ENCODE measurements around the gene METTL15. TPM values are rescaled to one million over a fixed set of nuclear protein-coding genes. Genes with fewer than 3 reads are reported as not detected.

The METTL15 gene
- total RNA-seq, 2 experiments from 2014 or later, result 16.5 to 16.6 TPM

Other genes starting within 250 kb of the METTL15 start
- gene KIF18A, start 232 bp upstream of the METTL15 start, total RNA-seq, result 10 to 100 TPM; 31.8 to 35.4 TPM

Measured in activated CD8-positive, alpha-beta T cell treated with anti-CD3 and anti-CD28 coated beads, Interleukin-2, amount 10 ng/mL, durations not matched to agents 7 days and 5 days (primary cell).